ENCODE measurements around the gene ATOSA.

- no peak for TF ChIP-seq EZH2 (IDR thresholded peaks at IDR 0.05)
- no peak for TF ChIP-seq CTCF (IDR thresholded peaks at IDR 0.05 in 2 of 3, conservative IDR thresholded peaks at IDR 0.05 in 1 of 3; ENCODE audit: borderline replicate concordance in 1 of 3, insufficient read depth in 1 of 3, low read depth in 2 of 3, low read length in 2 of 3)
- TF ChIP-seq POLR2AphosphoS5 (IDR thresholded peaks at IDR 0.05; ENCODE audit: low read depth, low read length) = no peak
- no peak for TF ChIP-seq POLR2A (IDR thresholded peaks at IDR 0.05; ENCODE audit: borderline replicate concordance, extremely low read depth, insufficient read depth, insufficient read length)
- TF ChIP-seq YY1 (IDR thresholded peaks at IDR 0.05; ENCODE audit: extremely low read depth, insufficient replicate concordance, low read depth, low read length) = no peak
Observed at GRCh38 chr15:52682781-52683180, 3.6 kb upstream of the ATOSA start.
